Nasal cavity respiratory epithelium epithelial cell of viscerocranial mucosa (primary cell): ENCODE results near the gene ASRGL1. TPM values are rescaled to one million over a fixed set of nuclear protein-coding genes. Genes with fewer than 3 reads are reported as not detected.

ENCODE experiments used
- total RNA-seq: library from RNA; depleted of rRNA; stranded (reverse); fragments of >200 nt; gene quantifications from 2 replicates; pipeline ENCODE4 v1.2.3, GENCODE V29; 2014

ASRGL1 gene
- 0.14 and 0.34 TPM in 2 replicates for total RNA-seq

GRCh38 chr11:62337303-62338181 lies at the start of gene ASRGL1:
Gene ASRGL1, plus strand, starts transcription at chr11:62337448. Its CDS starts 530 bp downstream, at chr11:62337978.

GRCh38 chr11:62298975-62299374 lies 38.3 kb upstream of the ASRGL1 start, which contains the start of gene SCGB1D4:
Gene SCGB1D4, minus strand, starts transcription at chr11:62299075. Its CDS starts 65 bp downstream, at chr11:62299010.

GRCh38 chr11:62418733-62419132 lies 81.5 kb downstream of the ASRGL1 start, which contains the start of gene SCGB1A1:
Gene SCGB1A1, plus strand, starts transcription at chr11:62419033. Its CDS starts 63 bp downstream, at chr11:62419096.

Other genes with a start within 250 kb of the ASRGL1 start
- gene INCENP, start 213.4 kb upstream of the ASRGL1 start, total RNA-seq, result 7.5 and 13.7 TPM in 2 replicates
- gene SCGB1D1, start 147.2 kb upstream of the ASRGL1 start, total RNA-seq, result not detected in 2 replicates
- gene SCGB2A1, start 128.8 kb upstream of the ASRGL1 start, total RNA-seq, result not detected in 2 replicates
- not detected in 2 replicates for gene SCGB1D2, start 95.2 kb upstream of the ASRGL1 start, total RNA-seq
- gene SCGB2A2, start 67.3 kb upstream of the ASRGL1 start, total RNA-seq, result not detected in 2 replicates
- not detected in 2 replicates for gene SCGB1D4, start 38.4 kb upstream of the ASRGL1 start, total RNA-seq
- not detected in 2 replicates for gene SCGB1A1, start 81.6 kb downstream of the ASRGL1 start, total RNA-seq
- gene AHNAK, start 209.4 kb downstream of the ASRGL1 start, total RNA-seq, result 265 and 856 TPM in 2 replicates
- gene EEF1G, start 236.4 kb downstream of the ASRGL1 start, total RNA-seq, result 1,482 and 1,970 TPM in 2 replicates